ENCODE results near the gene NLRP5. TPM values are rescaled to one million over a fixed set of nuclear protein-coding genes. Genes with fewer than 3 reads are reported as not detected.

NLRP5 gene
- total RNA-seq, 2 experiments from 2014 or later: not detected

Other genes with a start within 250 kb of the NLRP5 start
- gene NLRP9, start 248.4 kb upstream of the NLRP5 start, total RNA-seq: not detected
- not detected for gene RFPL4A, start 227.7 kb upstream of the NLRP5 start, total RNA-seq
- not detected for gene RFPL4AL1, start 217.7 kb upstream of the NLRP5 start, total RNA-seq
- under 1 TPM; 0.19 to 0.24 TPM for gene NLRP11, start 154.8 kb upstream of the NLRP5 start, total RNA-seq
- gene NLRP4, start 150.2 kb upstream of the NLRP5 start, total RNA-seq: not detected
- not detected for gene NLRP13, start 54.4 kb upstream of the NLRP5 start, total RNA-seq
- not detected for gene NLRP8, start 38.9 kb upstream of the NLRP5 start, total RNA-seq
- 10 to 100 TPM; 34.2 to 35.6 TPM for gene ZNF787, start 134.5 kb downstream of the NLRP5 start, total RNA-seq
- gene ZNF444, start 154.5 kb downstream of the NLRP5 start, total RNA-seq: 10 to 100 TPM; 28.6 to 33.7 TPM
- not detected for gene GALP, start 189.2 kb downstream of the NLRP5 start, total RNA-seq
- not detected for gene ZSCAN5B, start 211.0 kb downstream of the NLRP5 start, total RNA-seq
- not detected for gene ZSCAN5C, start 215.5 kb downstream of the NLRP5 start, total RNA-seq